ENCODE measurements around the gene DCLK2.

DCLK2 gene

GRCh38 chr4:150240011-150240410 is 161.8 kb downstream of the DCLK2 start:
- DNase-seq (ENCODE audit: low read depth): no peak

GRCh38 chr4:150242820-150243458 is 164.7 kb downstream of the DCLK2 start:
- DNase-seq (ENCODE audit: low read depth): no peak

- no peak for DNase-seq (ENCODE audit: low read depth)
Observed at GRCh38 chr4:150243932-150244331, 165.7 kb downstream of the DCLK2 start.

- DNase-seq (ENCODE audit: low read depth): no peak
Observed at GRCh38 chr4:150244600-150244999, 166.4 kb downstream of the DCLK2 start.

- DNase-seq (ENCODE audit: low read depth): no peak
Observed at GRCh38 chr4:150247184-150247583, 168.9 kb downstream of the DCLK2 start.

GRCh38 chr4:150248181-150248580 is 169.9 kb downstream of the DCLK2 start:
- no peak for DNase-seq (ENCODE audit: low read depth)

GRCh38 chr4:150250293-150250997 is 172.2 kb downstream of the DCLK2 start:
- no peak for DNase-seq (ENCODE audit: low read depth)

- no peak for DNase-seq (ENCODE audit: low read depth)
Observed at GRCh38 chr4:150250998-150251651, 172.9 kb downstream of the DCLK2 start.

GRCh38 chr4:150251752-150252190 is 173.5 kb downstream of the DCLK2 start:
- DNase-seq (ENCODE audit: low read depth): no peak

GRCh38 chr4:150252306-150252705 is 174.1 kb downstream of the DCLK2 start:
- DNase-seq (ENCODE audit: low read depth): no peak

GRCh38 chr4:150252741-150253140 is 174.5 kb downstream of the DCLK2 start:
- DNase-seq (ENCODE audit: low read depth): no peak

- no peak for DNase-seq (ENCODE audit: low read depth)
Observed at GRCh38 chr4:150253416-150253815, 175.2 kb downstream of the DCLK2 start.

- DNase-seq (ENCODE audit: low read depth): no peak
Observed at GRCh38 chr4:150253965-150254630, 175.9 kb downstream of the DCLK2 start.

GRCh38 chr4:150255610-150256224 is 177.5 kb downstream of the DCLK2 start:
- no peak for DNase-seq (ENCODE audit: low read depth)

- no peak for DNase-seq (ENCODE audit: low read depth)
Observed at GRCh38 chr4:150256225-150256620, 178.0 kb downstream of the DCLK2 start.

GRCh38 chr4:150256841-150257730 is 178.8 kb downstream of the DCLK2 start:
- DNase-seq (ENCODE audit: low read depth): no peak

GRCh38 chr4:150258569-150258968 is 180.3 kb downstream of the DCLK2 start:
- no peak for DNase-seq (ENCODE audit: low read depth)

GRCh38 chr4:150259861-150260567 is 181.8 kb downstream of the DCLK2 start:
- DNase-seq (ENCODE audit: low read depth): no peak

- DNase-seq (ENCODE audit: low read depth): no peak
Observed at GRCh38 chr4:150261571-150261970, 183.3 kb downstream of the DCLK2 start.

GRCh38 chr4:150262611-150263010 is 184.4 kb downstream of the DCLK2 start:
- DNase-seq (ENCODE audit: low read depth): no peak

Measured in HS-27A (cell line).